ENCODE data around the gene FUCA2.

- TF ChIP-seq CTCF (IDR thresholded peaks at IDR 0.05) (no peak), POLR2A (IDR thresholded peaks at IDR 0.05) (no peak), EP300 (IDR thresholded peaks at IDR 0.05) (no peak)
Measured at GRCh38 chr6:143540192-143540591, 28.7 kb upstream of the FUCA2 start.
